ENCODE data around the gene SERPINA5.
"Not testable (repeated sequence)": the region's sequence is repeated elsewhere in the genome, so short reads cannot be mapped to it uniquely, and the experiment has no call there.

The SERPINA5 gene

DNA sequence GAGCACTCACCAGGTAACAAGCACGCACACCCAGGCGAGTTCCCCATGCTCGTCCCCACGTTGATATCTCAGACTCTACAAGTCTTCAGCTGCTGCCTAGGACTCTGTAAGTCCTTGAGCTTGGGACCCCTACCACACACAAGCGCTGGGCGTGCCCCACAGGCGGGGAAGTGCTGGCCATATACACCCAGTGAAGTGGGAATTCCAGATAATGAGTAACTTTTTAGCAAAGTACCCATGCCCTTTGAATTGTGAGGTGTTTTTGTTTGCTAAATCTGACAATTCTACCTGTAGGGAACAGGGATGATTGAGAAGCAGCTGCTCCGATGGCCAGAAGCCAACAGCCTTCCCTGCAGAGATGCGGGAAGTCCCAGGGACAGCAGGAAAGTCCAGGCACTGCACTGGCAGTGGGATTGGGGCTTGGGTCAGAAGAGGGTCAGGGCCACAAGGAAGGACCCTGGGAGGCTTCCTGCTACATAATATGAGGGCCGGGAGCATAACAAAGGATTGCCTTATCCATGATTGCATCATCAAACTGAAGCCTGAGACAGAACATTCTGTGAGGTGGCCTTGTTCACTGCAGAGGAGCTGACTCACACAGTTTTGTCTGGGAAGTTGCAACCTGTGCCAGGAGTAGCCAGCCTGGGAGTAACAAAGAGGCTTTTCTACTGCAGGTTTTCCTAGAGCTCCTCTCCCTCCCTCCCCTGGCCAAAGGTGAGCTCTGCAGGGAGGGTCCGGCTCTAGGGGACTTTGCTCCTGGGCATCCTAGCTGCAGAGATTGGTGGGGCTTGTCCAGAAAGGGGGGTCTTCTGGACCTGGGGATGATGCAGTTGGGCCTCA lies 17.8 kb downstream of the SERPINA5 start:
- DNase-seq (ENCODE audit: low read depth), result peak; percentile 99

DNA sequence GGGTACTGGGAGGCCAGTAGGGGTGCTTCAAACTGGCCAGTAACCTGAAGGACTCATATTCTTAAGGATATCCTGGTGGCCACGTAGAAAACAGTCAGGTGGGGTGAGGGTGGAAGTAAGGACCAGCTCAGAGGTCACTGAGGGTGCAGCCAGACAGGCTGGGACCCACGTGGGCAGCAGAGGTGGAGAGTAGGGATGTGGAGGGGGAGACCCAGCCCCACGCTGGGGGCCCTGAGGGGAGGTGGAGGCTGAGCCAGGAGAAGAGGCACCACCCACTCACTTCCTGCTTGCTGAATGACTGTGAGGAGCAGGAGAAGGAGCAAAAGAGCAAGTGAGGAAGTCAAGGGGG lies 18.4 kb downstream of the SERPINA5 start:
- peak; percentile 49 for DNase-seq (ENCODE audit: low read depth)

DNA sequence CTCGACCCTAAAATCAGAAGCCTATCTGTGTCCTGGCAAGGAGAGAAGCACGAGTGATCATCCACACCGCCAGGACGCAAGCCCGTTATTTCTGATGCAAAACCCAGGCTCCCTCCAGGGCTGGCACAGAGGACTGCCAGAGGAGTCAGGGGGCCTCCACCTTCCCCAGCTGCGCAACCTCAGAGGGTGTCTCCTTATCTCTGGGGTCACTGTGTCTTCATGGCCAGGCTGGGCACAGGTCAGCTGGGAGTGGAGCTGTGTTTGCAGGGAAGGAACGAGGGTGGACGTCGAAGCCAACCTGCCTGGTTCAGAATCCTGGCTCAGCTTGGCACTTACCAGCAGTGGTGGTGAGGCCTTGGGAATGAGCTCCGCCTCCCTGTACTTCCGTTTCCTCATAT lies 18.9 kb downstream of the SERPINA5 start:
- no peak for DNase-seq (ENCODE audit: low read depth)

DNA sequence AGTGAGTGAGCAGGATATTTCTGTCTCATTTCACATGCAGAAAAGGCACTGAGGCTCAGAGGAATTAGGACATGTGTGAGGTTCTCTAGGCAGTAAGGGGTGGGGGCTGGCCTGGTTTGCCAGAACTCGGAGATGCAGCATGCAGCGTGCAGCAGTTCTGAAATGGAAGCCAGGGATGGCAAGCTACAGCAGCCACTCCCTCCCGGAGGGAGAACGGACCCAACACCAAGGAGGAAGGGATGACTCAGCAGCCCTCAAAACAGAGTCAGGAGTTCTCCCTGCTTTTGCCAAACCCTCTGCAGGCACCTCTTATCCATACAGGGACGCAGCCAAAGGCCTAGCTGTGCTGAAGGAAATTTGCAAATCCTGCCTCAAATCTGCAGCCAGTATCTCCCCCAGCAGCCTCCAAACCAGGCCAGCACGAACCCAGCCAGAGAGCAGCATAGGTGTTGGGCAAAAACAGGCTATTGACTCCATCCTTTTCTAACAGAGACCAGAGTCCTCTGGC lies 20.7 kb downstream of the SERPINA5 start:
- DNase-seq (ENCODE audit: low read depth), result peak; percentile 92

DNA sequence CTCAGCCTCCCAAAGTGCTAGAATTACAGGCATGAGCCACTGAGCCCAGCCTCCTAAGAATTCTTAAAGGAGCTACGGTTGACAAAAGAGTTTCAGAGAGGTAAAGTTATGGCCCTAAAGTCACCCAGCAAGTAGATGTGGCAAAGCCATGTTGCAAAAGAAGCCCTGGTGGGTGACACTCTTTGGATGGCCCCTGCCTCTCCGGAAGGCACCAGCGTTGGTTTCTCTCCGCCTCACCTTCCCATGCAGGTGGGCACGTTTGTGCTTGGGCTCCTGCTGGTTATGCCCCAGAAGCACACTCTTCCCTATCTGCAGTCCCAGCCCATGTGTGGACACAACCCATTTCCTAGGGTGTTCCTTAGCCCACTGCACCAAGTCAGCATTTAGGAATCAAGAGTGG lies 21.5 kb downstream of the SERPINA5 start:
- no peak for DNase-seq (ENCODE audit: low read depth)

DNA sequence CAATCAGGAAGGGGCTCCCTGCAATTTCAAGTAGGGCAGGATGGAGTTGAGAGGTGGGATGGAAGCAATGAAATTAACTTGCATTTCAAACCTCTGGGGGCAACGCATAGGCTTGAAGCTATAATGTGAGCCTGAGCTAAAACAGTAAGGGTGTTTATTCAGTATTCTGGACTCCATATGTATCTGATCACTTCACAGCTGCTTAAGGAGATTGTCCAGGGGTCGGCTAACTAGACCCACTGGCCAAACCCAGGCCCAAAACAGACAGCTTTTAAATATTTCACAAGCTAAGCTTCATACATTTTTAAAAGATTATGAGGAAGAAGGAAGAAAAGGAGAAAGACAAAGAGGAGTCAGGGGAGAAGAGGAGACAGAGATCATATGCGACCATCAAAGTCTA lies 24.1 kb downstream of the SERPINA5 start:
- DNase-seq (ENCODE audit: low read depth), result no peak

DNA sequence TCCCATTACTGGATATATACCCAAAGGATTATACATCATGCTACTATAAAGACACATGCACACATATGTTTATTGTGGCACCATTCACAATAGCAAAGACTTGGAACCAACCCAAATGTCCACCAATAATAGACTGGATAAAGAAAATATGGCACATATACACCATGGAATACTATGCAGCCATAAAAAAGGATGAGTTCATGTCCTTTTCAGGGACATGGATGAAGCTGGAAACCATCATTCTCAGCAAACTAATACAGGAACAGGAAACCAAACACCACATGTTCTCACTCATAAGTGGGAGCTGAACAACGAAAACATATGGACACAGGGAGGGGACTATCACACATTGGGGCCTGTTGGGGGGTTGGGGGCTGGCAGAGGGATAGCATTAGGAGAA lies 27.7 kb downstream of the SERPINA5 start:
- not testable (repeated sequence) for DNase-seq (ENCODE audit: low read depth)

DNA sequence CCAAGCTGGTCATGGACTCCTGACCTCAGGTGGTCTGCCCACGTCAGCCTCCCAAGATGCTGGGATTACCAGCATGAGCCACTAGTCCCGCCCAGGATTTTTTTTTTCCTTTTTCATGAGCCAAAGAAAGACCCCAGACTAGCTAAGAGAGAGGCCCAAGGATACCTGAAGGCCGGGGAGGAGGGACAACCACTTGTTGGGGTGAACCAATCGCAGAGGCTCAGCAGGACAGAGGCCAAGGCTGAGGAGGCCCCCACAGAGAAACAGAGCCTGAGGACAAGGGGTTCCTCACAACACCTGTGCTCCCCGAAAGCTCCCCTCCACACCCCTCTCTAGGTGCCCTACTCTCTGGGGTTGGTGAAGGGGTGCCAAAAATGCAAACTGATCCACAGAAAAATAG lies 30.0 kb downstream of the SERPINA5 start:
- DNase-seq (ENCODE audit: low read depth), result no peak

DNA sequence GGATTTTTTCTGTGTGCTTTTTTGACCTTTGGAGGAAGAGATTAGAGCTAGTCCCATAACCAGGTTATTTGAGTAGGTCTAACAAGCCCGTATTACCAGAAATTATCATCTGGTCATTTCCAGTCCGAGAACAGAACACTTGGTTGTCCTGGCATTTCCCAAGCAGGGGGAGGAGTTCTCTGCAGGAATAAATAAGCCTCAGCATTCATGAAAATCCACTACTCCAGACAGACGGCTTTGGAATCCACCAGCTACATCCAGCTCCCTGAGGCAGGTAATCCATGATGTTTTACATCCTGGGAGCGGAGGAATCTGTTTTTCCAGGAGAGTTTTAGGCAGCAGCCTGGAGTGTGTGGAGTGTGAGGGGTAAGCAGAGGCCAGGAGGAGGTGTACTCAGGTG lies 30.9 kb downstream of the SERPINA5 start, which contains the start of gene SERPINA3:
Gene SERPINA3 (plus strand): TSS at position 218 of the 400 bp plus-strand sequence. CDS start 2,051 bp downstream, outside the sequence.
- DNase-seq (ENCODE audit: low read depth), result peak; percentile 61

DNA sequence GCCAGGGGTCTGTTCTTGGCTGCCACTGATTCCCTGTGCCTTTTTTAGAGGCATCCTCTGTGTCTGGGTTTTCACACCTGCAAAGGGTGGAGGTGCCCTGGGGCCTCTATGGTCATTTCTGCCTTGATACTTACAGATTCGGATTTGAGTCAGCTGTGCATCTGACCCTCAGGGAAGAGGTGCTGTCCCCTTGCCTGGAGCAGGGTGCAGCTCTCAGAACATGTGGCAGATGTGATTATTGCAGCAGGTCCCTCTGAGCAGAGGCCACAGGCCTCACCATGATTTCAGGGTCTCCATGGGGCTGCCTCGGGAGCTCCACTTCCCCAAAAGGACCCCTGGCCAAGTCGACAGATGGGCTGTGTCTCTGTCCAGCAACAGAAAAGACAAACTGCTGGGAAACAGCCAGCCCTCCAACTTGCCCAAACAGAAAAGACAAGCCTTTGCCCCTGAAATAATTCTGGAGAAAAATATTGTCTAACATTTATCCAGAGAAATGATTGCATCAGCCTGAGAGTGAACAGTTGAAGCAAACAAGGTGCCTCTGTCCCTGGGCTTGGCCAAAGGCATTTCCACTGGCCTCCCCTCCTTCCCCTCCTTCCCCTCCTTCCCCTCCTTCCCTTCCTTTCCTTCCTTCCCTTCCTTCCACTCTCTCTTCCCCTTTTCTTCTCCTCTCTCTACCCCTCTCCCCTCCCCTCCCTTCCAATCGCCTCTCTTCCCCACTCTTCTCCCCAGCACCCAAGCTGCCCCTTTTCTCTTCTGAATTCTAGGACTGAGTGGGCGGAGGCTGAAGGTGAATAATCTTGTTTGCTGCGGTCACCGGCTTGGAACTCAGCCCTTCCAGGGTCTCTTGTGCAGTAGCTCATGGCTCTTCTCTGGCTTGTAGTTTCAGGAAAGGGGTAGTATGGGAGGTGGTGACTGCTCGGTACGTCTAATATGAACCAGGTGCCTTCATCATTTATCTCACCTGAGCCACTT lies 31.6 kb downstream of the SERPINA5 start:
- DNase-seq (ENCODE audit: low read depth), result no peak

DNA sequence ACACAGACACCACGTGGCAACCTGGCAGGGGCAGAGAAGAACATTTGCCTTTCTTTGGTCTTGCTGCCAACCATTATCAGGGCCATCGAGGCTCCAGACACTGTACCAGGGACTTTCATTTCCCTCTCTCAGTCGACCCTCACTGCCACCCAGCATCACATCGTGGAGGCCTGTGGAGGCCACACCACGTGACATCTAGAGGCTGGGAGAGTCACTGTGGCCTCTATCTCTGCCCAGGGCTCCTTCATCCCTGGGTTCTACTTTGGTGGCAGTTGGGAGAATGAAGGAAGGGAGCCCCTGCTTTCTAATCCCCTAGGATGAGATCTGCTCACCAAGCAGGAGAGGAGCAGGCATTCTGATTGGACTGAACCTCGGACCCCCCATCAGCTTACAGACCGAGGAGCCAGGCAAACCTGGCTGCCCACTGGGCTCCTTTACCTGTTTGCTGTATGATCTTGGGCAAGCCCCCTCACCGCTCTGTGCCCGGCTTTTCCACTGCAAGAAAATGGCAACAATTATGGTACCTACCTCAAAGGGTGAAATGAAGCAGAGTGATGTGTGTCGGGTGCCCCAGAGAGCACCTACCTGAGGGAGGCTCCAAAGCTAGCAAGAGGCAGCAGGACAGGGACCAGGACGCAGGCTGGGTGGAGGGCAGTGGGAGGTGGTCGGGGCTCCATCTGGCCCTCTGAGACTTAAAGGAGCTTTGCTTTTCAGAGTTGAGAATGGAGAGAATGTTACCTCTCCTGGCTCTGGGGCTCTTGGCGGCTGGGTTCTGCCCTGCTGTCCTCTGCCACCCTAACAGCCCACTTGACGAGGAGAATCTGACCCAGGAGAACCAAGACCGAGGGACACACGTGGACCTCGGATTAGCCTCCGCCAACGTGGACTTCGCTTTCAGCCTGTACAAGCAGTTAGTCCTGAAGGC lies 32.8 kb downstream of the SERPINA5 start:
- DNase-seq (ENCODE audit: low read depth), result no peak

DNA sequence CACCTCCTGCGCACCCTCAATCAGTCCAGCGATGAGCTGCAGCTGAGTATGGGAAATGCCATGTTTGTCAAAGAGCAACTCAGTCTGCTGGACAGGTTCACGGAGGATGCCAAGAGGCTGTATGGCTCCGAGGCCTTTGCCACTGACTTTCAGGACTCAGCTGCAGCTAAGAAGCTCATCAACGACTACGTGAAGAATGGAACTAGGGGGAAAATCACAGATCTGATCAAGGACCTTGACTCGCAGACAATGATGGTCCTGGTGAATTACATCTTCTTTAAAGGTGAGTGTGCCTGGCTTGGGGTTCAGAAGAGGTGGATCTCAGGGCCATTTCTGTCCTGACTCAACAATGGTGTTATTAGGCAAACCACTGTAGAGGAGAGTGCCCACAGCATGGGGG lies 33.6 kb downstream of the SERPINA5 start:
- no peak for DNase-seq (ENCODE audit: low read depth)

DNA sequence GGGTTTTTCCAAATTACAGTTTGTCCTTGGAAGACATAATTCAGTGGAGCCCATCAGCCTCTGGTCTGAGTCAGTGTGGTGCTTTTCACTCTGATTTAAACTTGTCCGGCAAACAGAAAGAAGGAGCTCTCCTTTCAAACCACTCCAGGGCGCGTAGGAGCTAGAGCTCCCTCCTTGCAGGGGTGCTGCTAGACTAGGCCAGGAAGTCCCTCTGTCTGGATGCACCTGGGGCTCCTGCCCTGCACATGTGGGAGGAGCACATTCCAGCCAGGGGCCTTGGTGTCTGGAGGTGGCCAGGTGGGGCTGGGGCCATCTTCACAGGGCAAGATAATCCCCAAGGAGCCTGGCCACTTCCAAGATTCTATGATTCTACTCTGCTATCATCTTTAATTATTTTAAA lies 34.0 kb downstream of the SERPINA5 start:
- DNase-seq (ENCODE audit: low read depth), result no peak

DNA sequence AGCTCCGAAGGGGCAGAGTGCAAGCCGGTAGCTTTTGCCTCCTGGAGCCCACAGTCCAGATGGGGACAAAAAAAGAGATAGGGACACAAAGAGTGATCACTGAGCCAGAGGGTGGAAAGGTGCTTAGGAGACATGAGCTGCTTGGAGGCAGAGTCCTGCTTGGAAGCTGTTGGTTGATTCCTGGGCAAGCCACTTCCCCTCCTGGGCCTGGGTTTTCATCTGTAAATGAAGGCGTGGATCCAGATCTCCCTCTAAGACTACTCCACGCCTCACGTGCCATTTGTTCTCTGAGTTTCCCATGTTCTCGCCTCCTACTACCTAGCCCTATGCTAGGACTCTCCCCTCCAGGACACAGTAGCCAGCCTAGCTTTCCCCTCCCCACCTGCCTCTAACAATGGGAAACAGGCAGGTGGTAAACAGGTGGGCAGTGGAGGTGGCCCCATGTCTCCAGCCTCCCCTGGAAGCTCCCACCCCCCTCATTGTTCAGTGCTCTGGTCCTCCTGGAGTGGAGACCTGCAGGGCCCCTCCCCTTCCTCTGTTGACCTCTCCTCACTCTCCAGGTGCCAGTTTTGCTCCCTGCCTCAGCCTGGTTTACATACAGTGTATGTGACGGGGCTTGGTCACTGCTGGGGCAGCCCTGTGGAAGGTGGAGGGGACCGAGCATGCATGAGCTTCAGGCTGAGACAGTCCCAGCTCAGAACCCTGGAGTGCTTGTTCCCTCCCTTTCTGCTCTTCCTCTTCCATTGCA lies 34.8 kb downstream of the SERPINA5 start:
- DNase-seq (ENCODE audit: low read depth), result no peak

DNA sequence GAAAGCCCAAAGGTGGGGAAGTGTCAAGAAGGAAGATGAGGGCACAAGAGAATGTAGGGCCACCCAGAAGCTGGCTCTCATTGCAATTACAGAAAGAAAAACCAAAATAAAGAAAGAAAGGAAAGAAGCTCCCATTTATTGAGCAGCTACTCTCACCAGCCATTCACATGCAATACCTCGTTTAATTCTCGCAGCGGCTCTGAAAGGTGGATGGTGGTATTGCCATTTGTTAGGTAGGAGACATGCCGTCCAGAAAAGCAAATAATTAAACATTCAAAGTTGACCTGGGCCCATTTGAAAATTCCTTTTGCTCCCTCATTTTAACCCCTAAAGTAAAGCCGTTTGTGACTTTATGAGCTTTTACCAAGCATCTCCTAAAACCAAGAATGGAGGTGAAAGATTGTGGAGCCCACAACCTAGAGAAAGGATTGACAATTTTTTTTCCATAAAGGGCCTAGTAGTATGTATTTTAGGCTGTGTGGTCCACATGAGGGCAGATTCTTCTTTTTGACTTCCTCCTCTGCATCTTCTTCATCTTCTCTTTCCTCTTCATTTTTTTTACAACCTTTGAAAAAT lies 36.2 kb downstream of the SERPINA5 start:
- no peak for DNase-seq (ENCODE audit: low read depth)

DNA sequence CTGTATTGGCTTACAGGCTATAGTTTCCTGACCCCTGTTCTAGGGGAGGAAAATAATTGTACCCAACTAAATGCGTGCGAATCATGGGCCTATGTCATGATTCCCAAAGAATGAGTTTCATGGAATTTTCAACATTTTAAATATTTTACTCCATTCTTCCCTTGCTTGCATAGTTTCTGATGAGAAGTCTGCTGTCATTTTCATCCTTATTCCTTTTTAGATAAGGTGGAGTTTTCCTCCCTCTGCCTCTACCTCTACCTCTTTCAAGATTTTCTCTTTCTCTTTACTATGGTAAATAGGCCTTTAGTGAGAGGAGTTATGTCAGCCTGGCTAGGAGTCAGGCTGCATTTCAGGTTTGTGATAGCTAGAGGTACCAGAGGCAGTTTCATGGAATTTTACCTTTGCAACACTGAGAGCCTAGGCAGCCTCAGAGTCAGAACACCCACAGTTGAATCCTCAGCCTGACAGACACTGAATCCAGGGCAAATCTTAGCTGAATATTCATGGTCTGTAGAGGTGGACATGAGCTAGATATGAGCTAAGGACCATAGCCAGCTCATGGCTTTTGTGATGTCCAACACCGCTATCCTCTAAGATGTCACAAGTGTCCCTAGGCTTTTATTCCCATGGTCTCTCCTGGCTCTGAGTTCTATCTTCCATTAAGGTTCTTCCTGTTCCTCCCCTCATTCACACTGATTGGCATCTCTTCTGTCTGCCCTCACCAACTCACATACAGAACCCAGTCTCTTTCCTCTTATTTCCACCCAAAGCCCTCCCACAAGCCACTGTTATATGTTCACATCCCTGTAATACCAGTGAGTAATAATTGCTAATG lies 37.0 kb downstream of the SERPINA5 start:
- DNase-seq (ENCODE audit: low read depth), result no peak

DNA sequence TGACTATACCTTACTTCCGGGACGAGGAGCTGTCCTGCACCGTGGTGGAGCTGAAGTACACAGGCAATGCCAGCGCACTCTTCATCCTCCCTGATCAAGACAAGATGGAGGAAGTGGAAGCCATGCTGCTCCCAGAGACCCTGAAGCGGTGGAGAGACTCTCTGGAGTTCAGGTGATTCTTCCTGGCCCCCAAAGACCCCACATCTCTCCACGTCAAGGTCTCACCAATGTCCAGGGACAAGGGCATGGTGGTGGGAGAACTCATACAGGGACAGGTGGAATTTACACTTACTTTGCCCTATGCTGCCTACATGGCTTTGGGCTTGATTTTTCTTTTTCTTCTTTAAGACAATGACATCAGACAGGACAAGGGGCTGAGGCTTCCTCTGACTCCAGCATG lies 38.1 kb downstream of the SERPINA5 start:
- no peak for DNase-seq (ENCODE audit: low read depth)

DNA sequence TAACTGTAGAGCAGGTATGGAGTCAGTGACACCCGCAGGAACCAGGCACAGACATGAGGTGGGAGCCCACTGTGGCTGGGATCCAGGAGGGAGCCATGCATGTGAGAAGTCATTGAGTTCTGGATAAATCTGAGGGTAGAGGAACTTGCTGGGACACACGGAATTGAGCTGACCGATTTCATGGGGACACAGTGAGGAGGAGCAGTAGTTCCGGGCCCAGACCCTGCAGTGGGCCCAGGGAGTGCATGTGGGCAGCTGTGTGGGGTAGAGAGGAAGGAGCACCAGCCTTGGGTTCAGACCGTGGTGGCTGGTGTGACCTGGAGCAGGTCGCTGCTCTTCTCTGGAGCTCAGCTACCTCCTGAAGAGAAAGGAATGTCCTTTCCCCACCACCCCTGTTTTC lies 39.4 kb downstream of the SERPINA5 start:
- no peak for DNase-seq (ENCODE audit: low read depth)

DNA sequence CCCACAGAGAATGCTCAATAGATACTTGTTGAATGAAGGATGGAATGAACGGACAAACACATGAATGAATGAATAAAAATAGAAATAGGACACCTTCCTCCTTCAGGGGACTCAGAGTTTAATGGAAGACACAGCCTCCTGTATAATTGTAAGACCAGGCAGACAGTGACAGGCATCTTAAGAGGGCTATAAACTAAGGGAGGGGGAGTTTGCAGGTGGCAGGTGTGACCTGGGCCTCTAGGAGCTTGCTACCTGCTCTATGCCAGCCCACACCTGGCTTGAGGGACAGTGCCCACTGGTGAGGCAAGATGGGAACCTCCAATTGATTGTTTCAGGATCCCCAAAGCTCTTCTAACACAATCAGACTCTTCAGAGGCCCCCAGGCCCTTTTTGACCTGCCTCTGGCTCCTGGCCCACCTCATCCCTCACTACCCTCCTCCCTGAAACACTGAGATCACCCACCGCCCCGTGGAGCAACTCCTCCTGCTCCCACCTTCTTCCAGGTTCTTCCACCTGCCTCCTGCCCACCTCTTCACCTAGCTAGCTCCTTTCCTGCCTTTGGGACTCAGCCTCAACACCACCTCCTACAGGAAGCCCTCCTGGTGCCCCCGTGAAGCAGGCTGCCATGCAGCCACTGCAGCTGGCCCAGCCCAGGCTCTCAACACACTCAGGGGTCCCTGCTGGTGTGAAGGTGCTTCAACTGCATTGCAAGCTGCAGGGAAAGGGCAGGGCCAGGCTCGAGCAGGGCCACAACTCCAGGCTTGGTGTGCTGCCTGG lies 40.3 kb downstream of the SERPINA5 start:
- DNase-seq (ENCODE audit: low read depth), result no peak
